Activated CD4-positive, alpha-beta T cell treated with anti-CD3 and anti-CD28 coated beads, Interleukin-2, amount 10 ng/mL, durations not matched to agents 24 days and 14 days (primary cell): Measurements from ENCODE around the gene THSD7A. TPM values are rescaled to one million over a fixed set of nuclear protein-coding genes. Genes with fewer than 3 reads are reported as not detected.

ENCODE experiments used
- DNase-seq: peaks from one replicate; pipeline ENCODE4 v3.0.0; 2022
- H3K27ac Mint-ChIP-seq: one replicate; pipeline ENCODE4 v1.8.0; 2022; ENCODE audit warnings: mild to moderate bottlenecking, mixed read lengths
- H3K27me3 Mint-ChIP-seq: one replicate; pipeline ENCODE4 v1.8.0; 2022; ENCODE audit warnings: mixed read lengths
- H3K36me3 Mint-ChIP-seq: one replicate; pipeline ENCODE4 v1.8.0; 2022; ENCODE audit warnings: low read depth, mild to moderate bottlenecking, mixed read lengths
- H3K4me1 Mint-ChIP-seq: one replicate; pipeline ENCODE4 v1.8.0; 2021; ENCODE audit warnings: mixed read lengths
- H3K4me3 Mint-ChIP-seq: one replicate; pipeline ENCODE4 v1.8.0; 2022; ENCODE audit warnings: mild to moderate bottlenecking, moderate library complexity, mixed read lengths
- H3K9me3 Mint-ChIP-seq: one replicate; pipeline ENCODE4 v1.8.0; 2021; ENCODE audit warnings: mixed read lengths
- intact Hi-C: fragments of 100-400 bp; cut with micrococcal nuclease; formaldehyde crosslinking; loops from one replicate; pipeline ENCODE4 v1.15.1; 2023
- total RNA-seq: library from RNA; stranded (reverse); gene quantifications from 2 replicates; pipeline ENCODE4 v1.2.3, GENCODE V29; 2022

THSD7A gene
- total RNA-seq, 1 donor from 2014 or later = not detected

DNA sequence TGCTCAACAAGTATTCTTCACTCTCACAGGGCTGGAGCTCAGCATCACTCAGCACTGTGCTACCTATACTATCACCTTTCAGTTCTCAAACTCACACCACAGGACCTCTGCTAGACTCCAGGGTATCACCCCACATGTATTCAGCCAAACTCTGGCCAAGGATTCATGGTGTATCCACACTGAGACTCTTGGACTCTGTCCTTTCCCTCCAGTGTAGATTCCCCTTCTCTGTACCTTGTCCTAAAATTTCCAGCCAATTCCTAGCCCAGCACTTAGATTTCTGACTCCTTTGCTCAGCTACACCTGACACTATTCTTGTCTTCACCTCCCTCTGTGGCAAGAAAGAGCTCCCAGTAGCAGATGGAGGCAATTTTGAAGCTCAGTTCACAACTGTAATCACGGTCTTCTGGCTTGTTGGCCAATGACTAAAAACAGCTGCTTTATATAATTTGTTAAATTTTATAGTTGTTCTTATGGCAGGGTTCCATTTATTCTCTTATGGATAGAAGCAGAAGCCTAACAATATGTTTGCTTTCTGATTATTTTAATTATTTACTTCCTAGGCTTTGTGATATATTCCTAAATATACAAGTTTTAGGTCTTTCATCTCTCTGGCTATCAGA is 258.8 kb downstream of the THSD7A start:
- H3K4me3 Mint-ChIP-seq = no peak overlapping the region

DNA sequence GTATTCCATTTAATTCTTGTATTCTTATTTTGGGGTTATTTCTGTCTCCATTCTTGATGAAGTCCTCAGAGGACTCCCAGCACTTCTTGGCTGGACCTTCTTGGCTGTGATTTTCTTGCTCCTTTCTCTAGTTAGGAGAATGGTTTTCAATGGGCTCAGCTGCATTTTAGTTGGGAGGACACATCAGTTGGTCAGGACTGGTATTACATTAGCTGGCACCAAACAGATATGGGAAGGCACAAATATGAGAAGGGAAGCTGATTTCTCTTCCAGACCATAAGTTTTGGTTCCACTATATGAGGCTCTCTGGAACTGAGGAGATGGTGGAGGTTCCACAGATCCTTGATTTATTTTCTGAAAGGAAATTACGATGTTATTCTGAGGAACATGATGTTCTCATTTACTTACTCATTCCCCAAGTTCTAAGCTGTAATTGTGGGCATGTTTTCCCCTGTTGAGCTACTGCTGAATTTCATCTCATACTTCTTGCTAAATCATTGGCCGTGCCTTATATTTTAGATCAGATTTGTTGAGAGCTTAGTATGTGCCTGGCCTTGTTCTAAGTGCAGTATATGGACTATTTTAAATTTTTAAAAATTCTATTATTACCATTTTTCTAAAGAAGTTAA is 261.0 kb downstream of the THSD7A start:
- Mint-ChIP-seq H3K9me3 (peaks cover 3% of the 10 kb centered on the region), H3K4me1 (no peaks in the 10 kb centered on the region), H3K36me3 (no peaks in the 10 kb centered on the region), H3K27ac (no peak overlapping the region), H3K27me3 (no peaks in the 10 kb centered on the region), H3K4me3 (no peak overlapping the region)
- intact Hi-C loops = no loop called here
- no peak for DNase-seq

More for the DNA sequence above, 258.8 kb downstream of the THSD7A start:
- DNase-seq = no peak
- H3K9me3 Mint-ChIP-seq = peaks cover 3% of the 10 kb centered on the region
- no peaks in the 10 kb centered on the region for H3K36me3 Mint-ChIP-seq
- no peaks in the 10 kb centered on the region for H3K27me3 Mint-ChIP-seq
- no peaks in the 10 kb centered on the region for H3K4me1 Mint-ChIP-seq
- no peak overlapping the region for H3K27ac Mint-ChIP-seq
- intact Hi-C loops = no loop called here

DNA sequence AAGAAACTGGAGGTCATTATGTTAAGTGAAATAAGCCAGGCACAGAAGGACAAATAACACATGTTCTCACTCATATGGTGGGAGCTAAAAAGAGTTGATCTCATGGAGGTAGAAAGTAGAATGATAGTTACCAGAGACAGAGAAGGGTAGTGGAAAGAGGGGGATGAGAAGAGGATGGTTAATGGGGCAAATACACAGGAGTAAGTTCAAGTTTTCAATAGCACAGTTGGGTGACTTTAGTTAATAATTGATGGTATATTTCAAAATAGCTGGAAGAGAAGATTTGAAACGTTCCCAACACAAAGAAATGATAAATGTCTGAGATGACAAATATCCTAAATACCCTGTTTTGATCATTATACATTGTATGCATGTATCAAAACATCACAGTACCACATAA is 261.8 kb downstream of the THSD7A start:
- intact Hi-C loops = no loop called here
- Mint-ChIP-seq H3K27ac (no peak overlapping the region), H3K4me3 (no peak overlapping the region), H3K27me3 (no peaks in the 10 kb centered on the region), H3K4me1 (no peaks in the 10 kb centered on the region), H3K9me3 (peaks cover 3% of the 10 kb centered on the region), H3K36me3 (no peaks in the 10 kb centered on the region)
- no peak for DNase-seq

DNA sequence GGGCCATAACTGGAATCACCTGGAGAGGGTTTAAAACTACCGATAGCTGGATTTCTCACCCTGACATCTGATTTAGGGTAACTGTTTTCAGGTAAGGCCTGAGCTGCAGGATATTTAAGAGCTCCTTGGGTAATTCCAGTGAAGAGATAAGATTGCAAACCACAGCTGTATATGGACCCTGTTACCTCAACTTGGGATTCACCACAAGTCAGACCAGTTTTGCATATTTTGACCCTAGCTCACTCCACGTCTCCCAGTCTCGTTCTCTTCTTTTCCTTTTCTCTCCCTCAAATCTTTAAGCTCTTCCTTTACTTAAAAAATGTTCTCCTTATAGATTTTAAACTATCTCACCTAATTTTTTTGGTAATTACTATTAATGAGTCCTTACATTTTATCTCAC is 264.4 kb downstream of the THSD7A start:
- H3K9me3 Mint-ChIP-seq = peaks cover 3% of the 10 kb centered on the region
- intact Hi-C loops = no loop called here
- H3K4me1 Mint-ChIP-seq = no peaks in the 10 kb centered on the region
- no peaks in the 10 kb centered on the region for H3K36me3 Mint-ChIP-seq
- no peak for DNase-seq
- H3K4me3 Mint-ChIP-seq = no peak overlapping the region
- no peak overlapping the region for H3K27ac Mint-ChIP-seq
- H3K27me3 Mint-ChIP-seq = no peaks in the 10 kb centered on the region

DNA sequence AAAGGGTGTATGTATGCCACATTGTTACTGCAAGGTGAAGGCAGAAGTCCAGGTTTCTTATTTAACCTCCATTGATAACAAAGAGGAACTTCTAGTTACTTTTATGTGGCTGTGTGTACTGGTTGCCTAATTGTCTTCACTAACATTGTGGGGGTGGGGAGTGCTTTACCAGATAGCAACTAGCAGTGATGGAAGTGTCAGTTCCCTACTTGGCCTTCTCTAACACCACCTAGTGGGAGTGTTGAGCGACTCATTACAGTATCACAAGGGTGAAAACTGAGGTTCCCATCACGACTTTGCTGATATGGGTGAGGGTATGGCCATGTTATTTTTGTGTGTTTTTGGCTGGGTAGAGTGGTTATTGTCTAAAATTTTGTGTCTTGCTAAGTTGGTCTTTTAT is 274.4 kb downstream of the THSD7A start:
- no peak for DNase-seq
- intact Hi-C loops = no loop called here
- Mint-ChIP-seq H3K36me3 (no peaks in the 10 kb centered on the region), H3K27me3 (no peaks in the 10 kb centered on the region), H3K27ac (no peak overlapping the region), H3K4me3 (no peak overlapping the region), H3K4me1 (no peaks in the 10 kb centered on the region), H3K9me3 (no peaks in the 10 kb centered on the region)

DNA sequence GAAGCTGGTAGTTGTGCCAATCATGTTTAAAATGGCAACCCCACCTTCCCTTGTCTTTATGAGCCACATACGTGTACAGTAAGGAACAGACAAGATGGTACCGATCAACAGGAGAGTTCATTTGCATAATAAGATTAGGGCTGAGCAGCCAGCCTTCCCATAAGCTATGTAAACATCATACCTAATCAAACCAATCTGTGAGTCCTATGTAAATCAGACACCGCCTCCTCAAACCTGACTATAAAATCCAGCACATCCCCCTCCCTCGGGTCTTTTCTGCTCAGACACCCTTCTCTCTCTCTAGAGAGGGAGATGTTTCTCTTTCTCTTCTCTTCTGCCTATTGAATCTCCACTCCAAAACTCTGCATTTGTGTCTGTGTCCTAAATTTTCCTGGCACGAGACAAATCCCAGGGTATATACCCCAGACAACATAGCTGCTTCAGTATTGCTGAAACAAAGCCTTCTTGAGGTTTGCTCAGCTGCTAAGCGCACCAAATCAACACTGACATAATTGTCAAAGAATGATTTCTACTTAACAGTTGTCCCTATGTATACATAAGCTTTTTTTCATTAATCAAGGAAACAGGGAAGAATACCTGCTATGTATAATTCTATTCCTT is 279.2 kb downstream of the THSD7A start:
- Mint-ChIP-seq H3K4me1 (no peaks in the 10 kb centered on the region), H3K4me3 (no peak overlapping the region), H3K36me3 (no peaks in the 10 kb centered on the region), H3K9me3 (no peaks in the 10 kb centered on the region), H3K27me3 (no peaks in the 10 kb centered on the region), H3K27ac (no peak overlapping the region)
- DNase-seq = no peak
- intact Hi-C loops = no loop called here

DNA sequence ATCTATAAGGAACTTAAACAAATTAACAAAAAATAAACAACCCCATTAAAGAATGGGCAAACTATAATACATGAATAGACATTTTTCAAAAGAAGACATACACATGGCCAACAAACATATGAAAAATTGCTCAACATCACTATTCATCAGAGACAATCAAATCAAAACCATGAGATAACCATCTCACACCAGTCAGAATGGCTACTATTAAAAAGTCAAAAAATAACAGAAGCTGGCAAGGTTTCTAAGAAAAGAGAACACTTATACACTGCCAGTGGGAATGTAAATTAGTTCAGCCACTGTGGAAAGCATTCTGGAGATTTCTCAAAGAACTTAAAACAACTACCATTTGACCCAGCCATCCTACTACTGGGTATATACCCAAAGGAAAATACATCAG is 280.5 kb downstream of the THSD7A start:
- Mint-ChIP-seq H3K27me3 (no peaks in the 10 kb centered on the region), H3K4me3 (no peak overlapping the region), H3K9me3 (no peaks in the 10 kb centered on the region), H3K27ac (no peak overlapping the region), H3K36me3 (no peaks in the 10 kb centered on the region), H3K4me1 (no peaks in the 10 kb centered on the region)
- no peak for DNase-seq
- intact Hi-C loops = no loop called here

DNA sequence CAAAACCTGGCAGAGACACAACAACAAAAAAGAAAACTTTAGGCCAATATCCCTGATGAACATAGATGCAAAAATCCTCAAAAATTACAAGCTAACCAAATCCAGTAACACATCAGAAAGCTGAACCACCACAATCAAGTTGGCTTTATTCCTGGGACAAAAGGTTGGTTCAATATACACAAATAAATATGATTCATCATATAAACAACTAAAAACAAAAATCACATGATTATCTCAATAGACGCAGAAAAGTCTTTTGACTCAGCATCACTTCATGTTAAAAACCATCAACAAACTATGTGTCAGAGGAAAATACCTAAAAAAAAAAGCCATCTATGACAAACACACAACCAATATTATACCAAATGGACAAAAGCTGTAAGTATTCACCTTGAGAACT is 283.5 kb downstream of the THSD7A start:
- no peak for DNase-seq
- Mint-ChIP-seq H3K4me1 (no peaks in the 10 kb centered on the region), H3K4me3 (no peak overlapping the region), H3K9me3 (no peaks in the 10 kb centered on the region), H3K27me3 (no peaks in the 10 kb centered on the region), H3K36me3 (no peaks in the 10 kb centered on the region), H3K27ac (no peak overlapping the region)
- intact Hi-C loops = no loop called here

DNA sequence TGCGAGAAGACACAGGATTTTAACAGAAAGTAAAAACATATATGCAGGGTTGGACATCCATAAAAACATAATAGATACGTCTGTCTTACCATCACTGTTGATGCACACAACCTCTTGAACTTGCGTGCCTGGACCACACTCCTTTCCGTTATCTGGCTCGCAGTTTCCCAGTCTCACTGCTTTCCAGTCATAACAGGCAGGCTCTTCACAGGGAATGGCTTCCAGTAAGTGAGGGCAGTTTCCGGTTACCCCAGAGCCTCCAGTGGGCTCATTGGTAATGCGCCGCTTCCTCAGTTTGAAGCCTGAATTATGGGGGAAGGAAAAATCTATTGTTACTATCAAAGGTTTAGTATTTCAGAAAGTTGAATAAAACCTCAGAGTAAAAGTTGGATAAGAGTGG is 290.7 kb downstream of the THSD7A start:
- Mint-ChIP-seq H3K4me3 (no peak overlapping the region), H3K36me3 (no peaks in the 10 kb centered on the region), H3K27me3 (no peaks in the 10 kb centered on the region), H3K4me1 (no peaks in the 10 kb centered on the region), H3K27ac (no peak overlapping the region), H3K9me3 (no peaks in the 10 kb centered on the region)
- no peak for DNase-seq
- intact Hi-C loops = no loop called here

DNA sequence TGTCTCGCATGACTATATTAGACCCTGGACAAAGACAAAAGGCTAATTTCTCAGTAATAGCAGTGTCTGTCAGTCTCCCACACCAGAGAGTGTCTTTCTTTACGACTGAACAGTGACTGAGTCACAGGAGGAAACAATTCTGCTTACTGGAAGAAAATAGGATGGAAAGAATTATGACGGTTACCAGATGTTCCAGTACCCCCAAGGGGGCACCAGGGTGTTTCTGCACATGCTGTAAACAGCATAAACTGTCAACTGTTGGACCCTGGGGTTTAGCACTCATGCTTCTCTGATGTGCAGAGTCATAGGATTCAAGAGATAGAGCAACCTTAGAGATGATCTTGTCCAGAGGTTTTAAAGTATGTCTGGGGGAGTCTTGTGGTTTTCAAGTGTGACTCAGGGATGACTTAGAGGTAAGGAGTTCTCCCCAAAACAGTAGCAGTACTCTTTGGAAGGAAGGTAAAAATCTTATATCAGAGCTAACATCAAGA is 291.7 kb downstream of the THSD7A start:
- Mint-ChIP-seq H3K27ac (no peak overlapping the region), H3K4me3 (no peak overlapping the region), H3K36me3 (no peaks in the 10 kb centered on the region), H3K27me3 (no peaks in the 10 kb centered on the region), H3K9me3 (no peaks in the 10 kb centered on the region), H3K4me1 (no peaks in the 10 kb centered on the region)
- DNase-seq = no peak
- intact Hi-C loops = no loop called here

DNA sequence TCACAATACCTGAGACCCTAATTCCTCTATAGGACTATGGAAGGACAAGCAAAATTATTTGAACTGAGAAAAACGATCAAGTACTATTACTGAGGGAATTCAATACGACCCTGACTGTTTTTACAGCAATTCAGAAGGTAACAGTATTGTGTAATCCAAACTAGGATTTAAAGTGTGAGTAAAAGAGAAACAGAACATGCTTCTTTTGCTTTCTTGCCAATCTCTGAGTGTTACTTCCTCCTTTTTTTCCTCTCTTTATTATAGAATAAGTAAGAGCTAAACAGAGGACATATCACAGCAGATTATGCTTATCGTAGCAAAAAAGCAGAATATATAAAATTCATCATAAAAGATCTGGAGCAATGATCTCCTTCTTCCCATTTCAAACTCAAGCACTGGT is 292.1 kb downstream of the THSD7A start:
- Mint-ChIP-seq H3K36me3 (no peaks in the 10 kb centered on the region), H3K4me1 (no peaks in the 10 kb centered on the region), H3K4me3 (no peak overlapping the region), H3K27ac (no peak overlapping the region), H3K9me3 (no peaks in the 10 kb centered on the region), H3K27me3 (no peaks in the 10 kb centered on the region)
- no peak for DNase-seq
- intact Hi-C loops = no loop called here

DNA sequence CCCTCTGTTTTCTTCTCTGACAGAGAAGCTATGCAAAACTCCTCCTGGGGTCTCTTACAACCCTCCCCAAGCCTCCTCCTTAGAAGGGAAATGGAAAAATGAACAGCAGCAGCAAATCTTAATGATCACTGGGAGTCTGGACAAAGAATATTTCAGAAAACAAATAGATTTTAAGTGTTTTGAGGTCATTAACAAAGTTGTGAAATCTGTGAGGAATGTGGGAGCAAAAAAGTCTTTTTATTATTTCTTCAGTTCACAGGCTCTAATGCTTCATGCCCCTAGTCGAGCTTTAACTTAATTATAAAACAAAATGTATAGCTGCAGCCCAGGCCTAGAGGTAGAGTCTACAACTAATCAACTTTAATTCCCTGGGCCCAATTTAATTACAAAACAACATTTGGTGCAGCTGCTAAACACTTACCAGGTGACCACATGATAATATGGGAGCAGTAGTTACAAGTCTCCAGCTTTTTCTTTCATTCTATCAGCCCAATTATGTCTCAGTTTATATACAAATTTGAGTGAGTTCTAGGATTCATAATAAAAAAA is 293.2 kb downstream of the THSD7A start:
- no peaks in the 10 kb centered on the region for H3K9me3 Mint-ChIP-seq
- H3K4me3 Mint-ChIP-seq = no peak overlapping the region
- intact Hi-C loops = no loop called here
- no peaks in the 10 kb centered on the region for H3K4me1 Mint-ChIP-seq
- no peaks in the 10 kb centered on the region for H3K27me3 Mint-ChIP-seq
- no peak overlapping the region for H3K27ac Mint-ChIP-seq
- DNase-seq = no peak
- no peaks in the 10 kb centered on the region for H3K36me3 Mint-ChIP-seq

DNA sequence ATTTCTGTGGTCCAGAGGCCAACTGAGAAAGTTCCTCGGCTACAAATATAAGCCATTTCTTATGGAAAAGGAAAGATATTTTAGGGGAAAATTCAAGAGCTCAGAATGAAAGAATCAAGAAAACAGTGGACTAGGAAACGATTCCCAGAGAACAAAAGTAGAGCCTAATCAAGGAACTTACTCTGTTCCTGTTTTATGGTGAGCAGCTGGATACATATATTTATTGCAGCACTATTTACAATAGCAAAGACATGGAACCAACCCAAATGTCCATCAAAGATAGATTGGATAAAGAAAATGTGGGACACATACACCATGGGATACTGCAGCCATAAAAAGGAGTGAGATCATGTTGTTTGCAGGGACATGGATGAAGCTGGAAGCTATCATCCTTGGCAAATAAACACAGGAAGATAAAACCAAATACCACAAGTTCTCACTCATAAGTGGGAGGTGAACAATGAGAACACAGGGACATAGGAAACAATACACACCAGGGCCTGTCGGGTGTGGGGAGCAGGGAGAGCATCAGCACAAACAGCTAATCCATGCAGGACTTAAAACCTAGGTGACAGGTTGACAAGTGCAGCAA is 298.7 kb downstream of the THSD7A start:
- H3K9me3 Mint-ChIP-seq = no peaks in the 10 kb centered on the region
- H3K4me1 Mint-ChIP-seq = no peaks in the 10 kb centered on the region
- intact Hi-C loops = no loop called here
- no peak for DNase-seq
- no peak overlapping the region for H3K4me3 Mint-ChIP-seq
- no peaks in the 10 kb centered on the region for H3K36me3 Mint-ChIP-seq
- no peak overlapping the region for H3K27ac Mint-ChIP-seq
- H3K27me3 Mint-ChIP-seq = no peaks in the 10 kb centered on the region

DNA sequence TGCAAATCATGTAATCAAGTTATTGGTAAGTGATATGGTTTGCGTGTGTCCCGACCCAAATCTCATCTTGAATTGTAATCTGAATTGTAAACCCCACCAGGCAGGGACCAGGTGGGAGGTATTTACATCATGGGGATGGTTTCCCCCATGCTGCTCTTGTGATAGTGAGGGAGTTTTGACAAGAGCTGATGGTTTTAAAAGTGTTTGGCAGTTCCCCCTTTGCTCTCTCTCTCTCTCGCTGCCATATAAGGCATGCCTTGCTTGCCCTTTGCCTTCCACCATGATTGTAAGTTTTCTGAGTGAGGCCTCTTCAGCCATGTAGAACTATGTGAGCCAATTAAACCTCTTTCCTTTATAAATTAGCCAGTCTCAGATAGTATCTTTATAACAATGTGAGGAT is 302.6 kb downstream of the THSD7A start:
- no peak overlapping the region for H3K27ac Mint-ChIP-seq

More for the DNA sequence above, 302.6 kb downstream of the THSD7A start:
- intact Hi-C loops = no loop called here
- Mint-ChIP-seq H3K27me3 (no peaks in the 10 kb centered on the region), H3K36me3 (no peaks in the 10 kb centered on the region), H3K9me3 (no peaks in the 10 kb centered on the region), H3K4me3 (no peak overlapping the region), H3K4me1 (no peaks in the 10 kb centered on the region)
- DNase-seq = no peak
